Neural cell (in vitro differentiated cells): ENCODE data around the gene ADCK2. TPM values are rescaled to one million over a fixed set of nuclear protein-coding genes. Genes with fewer than 3 reads are reported as not detected.

ENCODE experiments used
- H2AFZ ChIP-seq: fragments of 200-600, 300-800 bp; sonication (generic), shearing (Covaris generic); 2 replicates; pipeline ENCODE4 v1.6.0; 2014; ENCODE audit warnings: low read depth, mild to moderate bottlenecking, antibody characterized with exemption, low read length, moderate library complexity
- H3F3A ChIP-seq: fragments of 200-600 bp; shearing (Covaris generic); 2 replicates; pipeline ENCODE4 v1.6.1; 2016; ENCODE audit warnings: mild to moderate bottlenecking, moderate library complexity, mixed read lengths, antibody characterized with exemption, low read length; ENCODE audit not compliant: insufficient read depth, poor library complexity, severe bottlenecking
- H3K27ac ChIP-seq: fragments of 200-600, 300-800 bp; sonication (generic), shearing (Covaris generic); 2 replicates; pipeline ENCODE4 v1.5.1; 2014; ENCODE audit warnings: mild to moderate bottlenecking, low read length, moderate library complexity
- H3K27me3 ChIP-seq: fragments of 300-800, 200-600 bp; sonication (generic), shearing (Covaris generic); 2 replicates; pipeline ENCODE4 v1.6.0; 2014; ENCODE audit warnings: mild to moderate bottlenecking, low read depth, low read length, moderate library complexity; ENCODE audit not compliant: insufficient read depth
- H3K36me3 ChIP-seq: fragments of 300-800, 200-600 bp; sonication (generic), shearing (Covaris generic); 2 replicates; pipeline ENCODE4 v1.5.1; 2014; ENCODE audit warnings: mild to moderate bottlenecking, antibody characterized with exemption, low read length, moderate library complexity; ENCODE audit not compliant: insufficient read depth
- H3K4me2 ChIP-seq: fragments of 300-800, 200-600 bp; sonication (generic), shearing (Covaris generic); 2 replicates; pipeline ENCODE4 v1.6.0; 2014; ENCODE audit warnings: mild to moderate bottlenecking, low read length
- H3K4me3 ChIP-seq: fragments of 300-800, 200-600 bp; sonication (generic), shearing (Covaris generic); 2 replicates; pipeline ENCODE4 v1.5.1; 2014; ENCODE audit warnings: mild to moderate bottlenecking, low read length, moderate library complexity
- H3K79me2 ChIP-seq: fragments of 200-600 bp; shearing (Covaris generic); replicated peaks from 2 replicates; pipeline ENCODE4 v1.6.0; 2014; ENCODE audit warnings: mild to moderate bottlenecking, low read length, moderate library complexity; ENCODE audit not compliant: insufficient read depth
- H3K9ac ChIP-seq: fragments of 300-800, 200-600 bp; sonication (generic), shearing (Covaris generic); 2 replicates; pipeline ENCODE4 v1.6.1; 2016; ENCODE audit warnings: mild to moderate bottlenecking, low read length, mixed read lengths
- H3K9me2 ChIP-seq: fragments of 200-600 bp; shearing (Covaris generic); 2 replicates; pipeline ENCODE4 v1.6.1; 2016; ENCODE audit warnings: mild to moderate bottlenecking, low read length, mixed read lengths; ENCODE audit not compliant: insufficient read depth
- H3K9me3 ChIP-seq: fragments of 200-600, 300-800 bp; sonication (generic), shearing (Covaris generic); 2 replicates; pipeline ENCODE4 v1.6.1; 2016; ENCODE audit warnings: mild to moderate bottlenecking, mixed run types, low read length, moderate library complexity, mixed read lengths
- H4K20me1 ChIP-seq: fragments of 200-600 bp; shearing (Covaris generic); 2 replicates; pipeline ENCODE4 v1.6.1; 2016; ENCODE audit warnings: mild to moderate bottlenecking, mixed run types; ENCODE audit not compliant: insufficient read depth
- SMC3 ChIP-seq: fragments of 450-650 bp; conservative IDR thresholded peaks from 2 replicates; pipeline ENCODE4 v1.6.1; 2014; ENCODE audit warnings: antibody characterized with exemption, mild to moderate bottlenecking, moderate library complexity; ENCODE audit not compliant: poor library complexity
- polyA plus RNA-seq: library from polyadenylated mRNA; depleted of rRNA; stranded (reverse); fragments of >200 nt; gene quantifications from 2 replicates; pipeline ENCODE4 v1.2.3, GENCODE V29; 2014
- TF ChIP-seq, protein P1 (sequence below): fragments of 450-650 bp; IDR thresholded peaks from 2 replicates; pipeline ENCODE4 v1.5.1; 2014; ENCODE audit warnings: antibody characterized with exemption, mild to moderate bottlenecking, moderate library complexity; ENCODE audit not compliant: poor library complexity, severe bottlenecking
- TF ChIP-seq, protein P2 (sequence below): IDR thresholded peaks from 2 replicates; pipeline ENCODE4 v1.6.1; 2012; ENCODE audit warnings: borderline replicate concordance

The ADCK2 gene
- polyA plus RNA-seq, 1 donor from 2014 or later = 20.2 TPM

DNA sequence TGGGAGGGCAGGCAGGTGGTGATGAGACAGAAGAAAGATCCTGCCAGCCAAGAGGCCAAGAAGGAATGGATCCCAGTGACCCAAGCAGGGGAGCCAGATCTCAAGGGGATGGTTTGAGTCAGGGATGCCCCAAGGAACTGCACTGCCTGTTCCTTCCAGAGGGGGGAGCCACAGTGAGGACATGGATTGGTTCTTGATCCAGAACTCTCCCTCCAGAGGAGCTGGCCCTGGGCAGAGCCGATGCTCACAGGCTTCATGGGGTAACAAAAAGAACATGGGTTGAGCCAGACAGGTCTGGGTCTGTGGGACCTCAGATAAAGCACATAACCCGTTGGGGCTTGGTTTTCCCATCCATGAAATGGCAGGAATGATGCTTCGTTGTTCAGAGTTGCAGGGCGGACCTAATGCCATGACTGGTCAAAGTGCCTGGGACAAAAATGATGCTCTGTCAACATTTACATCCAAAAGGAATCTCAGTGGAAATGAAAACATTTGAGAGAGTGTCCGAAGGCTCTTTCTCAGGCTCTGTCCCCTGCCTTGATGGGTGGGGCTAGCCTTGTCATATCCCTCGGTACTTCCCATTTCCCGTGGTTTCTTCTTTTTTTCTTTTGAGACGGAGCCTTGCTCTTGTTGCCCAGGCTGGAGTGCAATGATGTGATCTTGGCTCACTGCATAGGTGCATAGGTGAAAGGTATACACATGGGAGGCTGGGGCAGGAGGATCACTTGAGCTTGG lies 27.4 kb upstream of the ADCK2 start:
- Histone ChIP-seq H3K9me3 (no peaks in the 10 kb centered on the region), H3K9me2 (no peaks in the 10 kb centered on the region), H3F3A (no peaks in the 10 kb centered on the region), H2AFZ (no peak overlapping the region), H4K20me1 (no peaks in the 10 kb centered on the region), H3K4me2 (no peak overlapping the region), H3K27me3 (no peaks in the 10 kb centered on the region), H3K79me2 (peaks cover 5% of the 10 kb centered on the region), H3K36me3 (no peaks in the 10 kb centered on the region), H3K9ac (no peak overlapping the region), H3K27ac (no peak overlapping the region), H3K4me3 (no peak overlapping the region)
- TF ChIP-seq, protein P1, sequence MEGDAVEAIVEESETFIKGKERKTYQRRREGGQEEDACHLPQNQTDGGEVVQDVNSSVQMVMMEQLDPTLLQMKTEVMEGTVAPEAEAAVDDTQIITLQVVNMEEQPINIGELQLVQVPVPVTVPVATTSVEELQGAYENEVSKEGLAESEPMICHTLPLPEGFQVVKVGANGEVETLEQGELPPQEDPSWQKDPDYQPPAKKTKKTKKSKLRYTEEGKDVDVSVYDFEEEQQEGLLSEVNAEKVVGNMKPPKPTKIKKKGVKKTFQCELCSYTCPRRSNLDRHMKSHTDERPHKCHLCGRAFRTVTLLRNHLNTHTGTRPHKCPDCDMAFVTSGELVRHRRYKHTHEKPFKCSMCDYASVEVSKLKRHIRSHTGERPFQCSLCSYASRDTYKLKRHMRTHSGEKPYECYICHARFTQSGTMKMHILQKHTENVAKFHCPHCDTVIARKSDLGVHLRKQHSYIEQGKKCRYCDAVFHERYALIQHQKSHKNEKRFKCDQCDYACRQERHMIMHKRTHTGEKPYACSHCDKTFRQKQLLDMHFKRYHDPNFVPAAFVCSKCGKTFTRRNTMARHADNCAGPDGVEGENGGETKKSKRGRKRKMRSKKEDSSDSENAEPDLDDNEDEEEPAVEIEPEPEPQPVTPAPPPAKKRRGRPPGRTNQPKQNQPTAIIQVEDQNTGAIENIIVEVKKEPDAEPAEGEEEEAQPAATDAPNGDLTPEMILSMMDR = no peak
- TF ChIP-seq SMC3 = no peak
- TF ChIP-seq, protein P2, sequence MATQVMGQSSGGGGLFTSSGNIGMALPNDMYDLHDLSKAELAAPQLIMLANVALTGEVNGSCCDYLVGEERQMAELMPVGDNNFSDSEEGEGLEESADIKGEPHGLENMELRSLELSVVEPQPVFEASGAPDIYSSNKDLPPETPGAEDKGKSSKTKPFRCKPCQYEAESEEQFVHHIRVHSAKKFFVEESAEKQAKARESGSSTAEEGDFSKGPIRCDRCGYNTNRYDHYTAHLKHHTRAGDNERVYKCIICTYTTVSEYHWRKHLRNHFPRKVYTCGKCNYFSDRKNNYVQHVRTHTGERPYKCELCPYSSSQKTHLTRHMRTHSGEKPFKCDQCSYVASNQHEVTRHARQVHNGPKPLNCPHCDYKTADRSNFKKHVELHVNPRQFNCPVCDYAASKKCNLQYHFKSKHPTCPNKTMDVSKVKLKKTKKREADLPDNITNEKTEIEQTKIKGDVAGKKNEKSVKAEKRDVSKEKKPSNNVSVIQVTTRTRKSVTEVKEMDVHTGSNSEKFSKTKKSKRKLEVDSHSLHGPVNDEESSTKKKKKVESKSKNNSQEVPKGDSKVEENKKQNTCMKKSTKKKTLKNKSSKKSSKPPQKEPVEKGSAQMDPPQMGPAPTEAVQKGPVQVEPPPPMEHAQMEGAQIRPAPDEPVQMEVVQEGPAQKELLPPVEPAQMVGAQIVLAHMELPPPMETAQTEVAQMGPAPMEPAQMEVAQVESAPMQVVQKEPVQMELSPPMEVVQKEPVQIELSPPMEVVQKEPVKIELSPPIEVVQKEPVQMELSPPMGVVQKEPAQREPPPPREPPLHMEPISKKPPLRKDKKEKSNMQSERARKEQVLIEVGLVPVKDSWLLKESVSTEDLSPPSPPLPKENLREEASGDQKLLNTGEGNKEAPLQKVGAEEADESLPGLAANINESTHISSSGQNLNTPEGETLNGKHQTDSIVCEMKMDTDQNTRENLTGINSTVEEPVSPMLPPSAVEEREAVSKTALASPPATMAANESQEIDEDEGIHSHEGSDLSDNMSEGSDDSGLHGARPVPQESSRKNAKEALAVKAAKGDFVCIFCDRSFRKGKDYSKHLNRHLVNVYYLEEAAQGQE = no peak

DNA sequence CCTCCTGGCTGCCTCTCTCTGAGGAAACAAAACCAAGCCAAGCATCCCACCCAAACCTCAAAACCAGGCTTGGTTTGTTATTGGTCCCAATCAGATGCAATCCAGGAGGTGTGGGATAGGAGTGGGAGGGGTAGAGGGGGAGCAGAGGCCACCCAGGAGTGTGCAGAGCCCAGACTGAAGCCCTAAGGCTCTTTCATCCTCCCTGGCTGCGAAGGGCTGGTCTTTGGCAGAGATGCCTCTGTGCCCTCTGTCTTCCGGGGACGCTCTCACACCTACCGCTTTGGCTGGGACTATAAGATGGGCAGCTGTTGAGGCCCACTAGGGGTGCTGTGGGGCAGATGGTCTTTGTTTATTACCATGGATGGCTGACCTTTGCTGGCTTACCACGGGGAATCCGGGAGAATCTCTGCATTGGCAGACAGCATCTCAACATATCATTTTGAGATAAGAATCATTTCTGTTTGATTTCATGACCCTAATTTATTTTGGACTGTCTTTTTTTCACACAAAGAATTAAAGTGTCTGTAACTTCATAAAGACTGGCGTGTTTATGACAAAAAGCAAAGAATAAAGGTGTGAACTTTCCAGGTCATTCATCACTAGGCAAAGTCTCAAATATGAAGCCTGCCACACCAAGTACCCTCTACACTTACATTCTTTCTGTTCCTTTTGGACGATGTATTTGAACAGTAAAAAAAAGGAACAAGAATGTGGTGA lies 25.7 kb upstream of the ADCK2 start:
- Histone ChIP-seq H3K9ac (no peak overlapping the region), H3K4me2 (no peak overlapping the region), H4K20me1 (no peaks in the 10 kb centered on the region), H3F3A (no peaks in the 10 kb centered on the region), H2AFZ (no peak overlapping the region), H3K79me2 (no peaks in the 10 kb centered on the region), H3K27ac (no peak overlapping the region), H3K9me2 (no peaks in the 10 kb centered on the region), H3K9me3 (no peaks in the 10 kb centered on the region), H3K36me3 (no peaks in the 10 kb centered on the region), H3K4me3 (no peak overlapping the region), H3K27me3 (no peaks in the 10 kb centered on the region)
- TF ChIP-seq, protein P1 = peak; percentile 35
- no peak for TF ChIP-seq SMC3
